BLaER1 treated with 17β-estradiol and CSF1 and Interleukin-3, amounts not matched to agents 10 nM and 100 nM (cell line): ENCODE measurements around the gene CTBP2.

Experiments
- H3K27ac ChIP-seq, 11 experiments: shearing (Covaris generic); formaldehyde crosslinking; 2 replicates each; pipeline ENCODE4 v1.8.1; 2022
- H3K27me3 ChIP-seq, 11 experiments: shearing (Covaris generic); formaldehyde crosslinking; 2 replicates each; pipeline ENCODE4 v1.8.1; 2022
- H3K36me3 ChIP-seq, 11 experiments: shearing (Covaris generic); formaldehyde crosslinking; 2 replicates each; pipeline ENCODE4 v1.8.1; 2022
- H3K4me1 ChIP-seq, 10 experiments: shearing (Covaris generic); formaldehyde crosslinking; 2 replicates each; pipeline ENCODE4 v1.8.1; 2022
- H3K4me2 ChIP-seq, 11 experiments: shearing (Covaris generic); formaldehyde crosslinking; 2 replicates each; pipeline ENCODE4 v1.8.1; 2022
- H3K4me3 ChIP-seq, 10 experiments: shearing (Covaris generic); formaldehyde crosslinking; 2 replicates each; pipeline ENCODE4 v1.8.1; 2022
- H3K9ac ChIP-seq, 11 experiments: shearing (Covaris generic); formaldehyde crosslinking; 2 replicates each; pipeline ENCODE4 v1.8.1; 2022
- H3K9me3 ChIP-seq, 11 experiments: shearing (Covaris generic); formaldehyde crosslinking; replicated peaks in 1 of 11; 2 replicates each; pipeline ENCODE4 v1.8.1; 2022
- H4K20me1 ChIP-seq, 11 experiments: shearing (Covaris generic); formaldehyde crosslinking; 2 replicates each; pipeline ENCODE4 v1.8.1; 2022
- Cebpa-rat ChIP-seq, 11 experiments: shearing (Covaris generic); IDR thresholded peaks; 2 replicates each; pipeline ENCODE4 v1.8.1; 2022

The CTBP2 gene

GRCh38 chr10:125032474-125033020 is 127.8 kb downstream of the CTBP2 start:
- H3K4me1 ChIP-seq, result peaks cover 0 to 21% (median 3%) of the 10 kb centered on the region in 10 experiments; a peak in 8 of 20 replicates
- H3K36me3 ChIP-seq, result peaks cover 89 to 100% (median 99%) of the 10 kb centered on the region in 11 experiments

GRCh38 chr10:125030567-125031197 is 129.7 kb downstream of the CTBP2 start:
- H3K4me1 ChIP-seq, result peaks cover 0 to 21% (median 3%) of the 10 kb centered on the region in 10 experiments; a peak in 8 of 20 replicates
- no peak overlapping the region for H3K9ac ChIP-seq
- H3K27me3 ChIP-seq, result no peaks in the 10 kb centered on the region
- H3K36me3 ChIP-seq, result peaks cover 89 to 100% (median 99%) of the 10 kb centered on the region in 11 experiments
- no peaks in the 10 kb centered on the region for H3K9me3 ChIP-seq
- H3K27ac ChIP-seq, result no peak overlapping the region
- H4K20me1 ChIP-seq, result peaks cover 99 to 100% (median 100%) of the 10 kb centered on the region in 11 experiments
- H3K4me2 ChIP-seq, result no peak overlapping the region
- no peak for TF ChIP-seq Cebpa-rat (IDR thresholded peaks at IDR 0.05)
- no peak overlapping the region for H3K4me3 ChIP-seq

More at GRCh38 chr10:125032474-125033020, 127.8 kb downstream of the CTBP2 start:
- H3K9ac ChIP-seq, result no peak overlapping the region
- H3K9me3 ChIP-seq, result no peaks in the 10 kb centered on the region
- no peak for TF ChIP-seq Cebpa-rat (IDR thresholded peaks at IDR 0.05)
- no peak overlapping the region for H3K27ac ChIP-seq
- H3K27me3 ChIP-seq, result no peaks in the 10 kb centered on the region
- H3K4me3 ChIP-seq, result no peak overlapping the region
- H3K4me2 ChIP-seq, result peak overlapping the region in 2 of 11 experiments; percentile 10 to 25; a peak in 2 of 22 replicates
- peaks cover 99 to 100% (median 100%) of the 10 kb centered on the region in 11 experiments for H4K20me1 ChIP-seq

DNA sequence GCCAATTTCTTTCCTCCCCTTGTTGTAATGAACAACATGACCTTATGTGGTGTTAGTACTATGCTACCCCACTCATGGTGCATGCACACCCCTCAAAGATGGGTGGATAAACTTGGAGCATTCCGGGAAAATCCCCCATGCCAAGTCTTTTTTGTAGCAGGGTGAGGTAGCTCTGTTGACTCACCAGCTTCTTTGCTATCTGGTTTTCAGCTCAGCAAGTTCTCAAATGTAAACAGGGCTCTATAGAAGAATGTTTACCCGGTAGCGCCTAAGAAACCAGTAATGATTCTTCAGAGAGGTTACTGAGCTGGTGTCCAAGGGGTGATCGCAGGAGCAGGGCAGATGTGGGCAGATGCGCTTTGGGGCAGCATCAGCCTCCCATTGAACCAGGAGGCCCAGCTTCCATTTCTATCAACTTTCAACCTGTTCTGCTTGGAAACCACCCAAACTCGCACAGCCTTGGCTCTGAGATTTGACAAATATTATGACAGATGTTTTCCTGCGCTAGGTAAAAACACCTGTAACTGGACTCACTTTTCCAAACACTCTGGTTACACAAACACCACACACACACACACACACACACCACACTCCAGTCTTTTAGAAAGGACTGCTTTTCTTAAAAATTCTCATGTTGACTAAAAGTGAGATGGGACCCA is 130.7 kb downstream of the CTBP2 start:
- Histone ChIP-seq H3K27me3 (no peaks in the 10 kb centered on the region), H3K36me3 (peaks cover 89 to 100% (median 99%) of the 10 kb centered on the region in 11 experiments), H3K4me2 (no peak overlapping the region), H3K4me3 (no peak overlapping the region), H3K27ac (no peak overlapping the region), H3K9me3 (no peaks in the 10 kb centered on the region), H3K9ac (no peak overlapping the region), H4K20me1 (peaks cover 99 to 100% (median 100%) of the 10 kb centered on the region in 11 experiments), H3K4me1 (peaks cover 0 to 21% (median 3%) of the 10 kb centered on the region in 10 experiments; a peak in 8 of 20 replicates)
- TF ChIP-seq Cebpa-rat (IDR thresholded peaks at IDR 0.05), result no peak

- H3K27ac ChIP-seq, result no peak overlapping the region
- H4K20me1 ChIP-seq, result peaks cover 98 to 100% (median 100%) of the 10 kb centered on the region in 11 experiments
- peaks cover 0 to 11% (median 4%) of the 10 kb centered on the region in 11 experiments; a peak in 12 of 22 replicates for H3K9me3 ChIP-seq
- H3K4me2 ChIP-seq, result no peak overlapping the region
- H3K4me3 ChIP-seq, result no peak overlapping the region
- no peak for TF ChIP-seq Cebpa-rat (IDR thresholded peaks at IDR 0.05)
- H3K9ac ChIP-seq, result peak overlapping the region in 1 of 11 experiments; percentile 13; a peak in 1 of 22 replicates
- H3K36me3 ChIP-seq, result peaks cover 88 to 100% (median 99%) of the 10 kb centered on the region in 11 experiments
- H3K4me1 ChIP-seq, result peaks cover 0 to 17% (median 3%) of the 10 kb centered on the region in 10 experiments; a peak in 8 of 20 replicates
- no peaks in the 10 kb centered on the region for H3K27me3 ChIP-seq
Measured at GRCh38 chr10:125027871-125028869, 132.2 kb downstream of the CTBP2 start.

DNA sequence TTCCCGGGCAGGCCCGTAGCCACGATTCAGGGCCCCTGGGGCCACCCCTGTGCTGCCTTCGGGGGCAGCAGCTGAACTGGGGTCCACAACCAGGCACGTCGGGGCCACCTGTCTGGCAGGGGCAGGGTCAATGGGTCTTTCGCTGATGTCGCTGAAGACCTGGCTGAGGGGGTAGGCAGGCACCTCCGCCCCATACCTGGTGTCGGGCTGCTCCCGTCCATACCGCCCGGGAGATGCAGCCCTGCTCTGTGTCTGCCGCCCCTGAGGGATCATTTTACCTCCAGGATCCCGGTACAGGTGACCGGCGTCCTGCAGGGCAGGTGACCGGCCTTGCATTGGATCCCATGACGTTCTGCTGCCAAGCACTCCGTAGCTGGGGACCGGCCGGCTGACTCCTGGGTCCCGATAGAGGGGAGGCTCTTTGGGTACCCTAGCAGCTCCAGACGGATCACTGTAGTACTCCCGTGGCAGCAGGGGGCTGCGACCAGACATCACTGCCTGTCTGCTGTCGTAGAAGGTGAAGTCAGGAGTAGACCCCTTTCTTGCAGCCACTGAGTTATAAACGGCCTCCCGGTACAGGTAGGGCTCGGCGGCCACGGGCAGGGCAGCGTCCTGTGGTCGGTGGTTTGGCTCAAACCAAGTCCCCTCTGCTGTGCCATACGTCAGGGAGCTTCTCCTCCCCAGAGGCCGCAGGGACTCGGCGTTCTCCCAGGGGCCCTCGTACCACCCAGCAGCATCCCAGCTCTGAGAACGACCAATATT is 133.2 kb downstream of the CTBP2 start:
- Histone ChIP-seq H4K20me1 (peaks cover 97 to 100% (median 100%) of the 10 kb centered on the region in 11 experiments), H3K27me3 (no peaks in the 10 kb centered on the region), H3K4me1 (peaks cover 0 to 7% (median 0%) of the 10 kb centered on the region in 10 experiments; a peak in 5 of 20 replicates), H3K27ac (no peak overlapping the region), H3K4me2 (no peak overlapping the region), H3K36me3 (peaks cover 88 to 100% (median 99%) of the 10 kb centered on the region in 11 experiments), H3K9me3 (peaks cover 0 to 21% (median 14%) of the 10 kb centered on the region in 11 experiments; a peak in 17 of 22 replicates), H3K9ac (no peak overlapping the region), H3K4me3 (no peak overlapping the region)
- no peak for TF ChIP-seq Cebpa-rat (IDR thresholded peaks at IDR 0.05)

- TF ChIP-seq Cebpa-rat (IDR thresholded peaks at IDR 0.05), result no peak
- no peak overlapping the region for H3K4me3 ChIP-seq
- H3K27me3 ChIP-seq, result no peaks in the 10 kb centered on the region
- H4K20me1 ChIP-seq, result peaks cover 95 to 100% (median 100%) of the 10 kb centered on the region in 11 experiments
- no peak overlapping the region for H3K4me2 ChIP-seq
- H3K27ac ChIP-seq, result no peak overlapping the region
- peaks cover 0 to 7% (median under 1%) of the 10 kb centered on the region in 10 experiments; a peak in 4 of 20 replicates for H3K4me1 ChIP-seq
- H3K9ac ChIP-seq, result no peak overlapping the region
- peaks cover 93 to 100% (median 99%) of the 10 kb centered on the region in 11 experiments for H3K36me3 ChIP-seq
- H3K9me3 ChIP-seq, result peaks cover 0 to 30% (median 22%) of the 10 kb centered on the region in 11 experiments; a peak in 18 of 22 replicates
Measured at GRCh38 chr10:125026036-125026931, 134.1 kb downstream of the CTBP2 start.

DNA sequence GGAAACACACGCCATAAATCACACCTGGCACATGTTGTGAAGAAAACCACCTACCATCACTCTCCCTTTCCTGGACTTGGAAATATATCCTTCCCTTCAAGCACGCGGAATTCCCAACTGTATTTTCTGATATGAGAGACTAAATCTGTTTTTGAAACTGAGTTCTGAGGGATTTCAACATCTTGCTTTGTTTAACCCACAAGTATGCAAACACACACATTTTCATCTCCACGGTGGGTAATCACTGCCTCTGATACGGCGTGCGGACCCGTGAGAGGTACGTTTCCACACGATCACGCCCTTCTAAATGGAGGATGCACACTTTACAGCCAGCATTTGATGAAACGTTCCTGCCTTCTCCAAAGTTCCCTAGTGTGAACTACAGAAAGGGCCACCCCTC is 135.0 kb downstream of the CTBP2 start:
- no peaks in the 10 kb centered on the region for H3K27me3 ChIP-seq
- peaks cover 94 to 100% (median 100%) of the 10 kb centered on the region in 11 experiments for H4K20me1 ChIP-seq
- no peak overlapping the region for H3K4me2 ChIP-seq
- H3K9me3 ChIP-seq, result peaks cover 0 to 39% (median 32%) of the 10 kb centered on the region in 11 experiments; a peak in 18 of 22 replicates
- no peak overlapping the region for H3K9ac ChIP-seq
- H3K4me1 ChIP-seq, result peaks cover 0 to 14% (median 9%) of the 10 kb centered on the region in 10 experiments; a peak in 12 of 20 replicates
- no peak overlapping the region for H3K27ac ChIP-seq
- peaks cover 92 to 100% (median 100%) of the 10 kb centered on the region in 11 experiments for H3K36me3 ChIP-seq
- no peak overlapping the region for H3K4me3 ChIP-seq
- TF ChIP-seq Cebpa-rat (IDR thresholded peaks at IDR 0.05), result no peak
